GM18909 (cell line): Measurements from ENCODE around the gene ACIN1.
"Not testable (repeated sequence)": the region's sequence is repeated elsewhere in the genome, so short reads cannot be mapped to it uniquely, and the experiment has no call there.

Experiments used
- ATAC-seq: cut with Tn5 transposase; IDR thresholded peaks from one replicate; pipeline ENCODE4 v1.9.1; 2021; ENCODE audit warnings: mild to moderate bottlenecking; ENCODE audit not compliant: unreplicated experiment, poor library complexity

The ACIN1 gene

GRCh38 chr14:23023022-23023794 lies 71.7 kb downstream of the ACIN1 start:
- ATAC-seq: no peak

DNA sequence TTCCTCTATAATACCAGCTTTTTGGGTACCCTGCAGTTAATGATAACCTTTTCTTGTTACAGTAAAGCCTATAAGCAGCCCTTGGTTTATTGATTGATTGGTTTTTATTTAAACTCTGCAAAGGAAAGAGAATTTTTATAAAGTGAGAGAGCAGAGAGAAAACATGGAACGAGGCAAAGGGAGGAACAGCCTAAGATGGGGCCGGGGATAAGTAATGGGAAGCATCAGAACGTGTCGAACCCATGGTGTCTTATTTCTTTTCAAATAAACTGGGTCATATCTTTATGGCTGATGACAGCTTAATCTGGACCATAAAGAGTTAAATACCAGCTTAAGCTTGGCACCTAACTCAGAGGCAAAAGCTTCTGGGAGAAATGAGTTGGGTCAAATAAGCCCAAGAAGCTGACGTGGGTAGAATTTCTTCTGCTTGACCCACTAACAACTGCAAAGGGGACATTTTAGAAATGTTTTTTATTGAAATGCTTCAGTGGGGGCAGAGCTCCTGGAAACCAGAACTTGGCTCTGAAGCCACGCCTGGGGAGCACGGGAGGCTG lies 73.0 kb downstream of the ACIN1 start:
- ATAC-seq: no peak

DNA sequence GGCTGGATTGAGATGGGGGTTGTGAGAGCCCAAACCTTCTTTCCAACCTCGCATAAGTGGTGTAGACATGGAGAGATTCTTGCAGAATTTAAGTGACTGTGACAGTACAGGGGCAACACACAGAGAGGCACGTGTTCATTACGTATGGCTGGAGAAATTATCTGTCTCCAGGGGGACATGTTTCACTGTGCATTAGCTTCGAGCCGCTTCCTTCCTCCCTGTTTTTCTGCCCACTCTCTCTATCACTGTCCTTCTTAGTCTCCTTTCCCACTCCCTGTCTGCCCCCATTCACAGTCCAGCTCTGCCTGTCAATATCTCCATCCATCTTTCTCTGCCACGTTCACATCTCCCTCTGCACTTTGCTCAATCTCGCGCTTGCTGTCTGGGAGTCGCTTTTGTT lies 73.5 kb downstream of the ACIN1 start:
- ATAC-seq: no peak

- no peak for ATAC-seq
These were observed 74.5 kb downstream of the ACIN1 start for GRCh38 chr14:23020143-23021128.

DNA sequence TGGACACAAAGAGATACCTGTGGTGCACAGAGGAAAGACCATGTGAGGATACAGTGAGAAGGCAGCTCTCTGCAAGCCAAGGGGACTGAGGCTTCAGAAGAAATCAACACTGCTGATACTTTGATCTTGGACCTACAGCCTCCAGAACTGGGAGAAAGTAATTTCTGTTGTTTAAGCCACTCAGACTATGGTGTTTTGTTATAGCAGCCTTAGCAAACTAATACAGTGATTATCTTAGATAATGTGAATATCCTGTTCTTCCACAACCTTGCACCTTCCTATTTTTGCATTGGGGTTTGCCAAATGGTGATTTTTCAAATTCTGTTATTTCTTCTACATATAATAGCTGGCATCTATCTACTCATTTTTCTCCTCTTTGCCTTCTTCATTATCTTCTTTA lies 76.8 kb downstream of the ACIN1 start:
- ATAC-seq: no peak

GRCh38 chr14:23017091-23017490 lies 77.8 kb downstream of the ACIN1 start:
- ATAC-seq: no peak

GRCh38 chr14:23015618-23016017 lies 79.3 kb downstream of the ACIN1 start:
- no peak for ATAC-seq

- ATAC-seq: not testable (repeated sequence)
These were observed 81.2 kb downstream of the ACIN1 start for GRCh38 chr14:23013749-23014054.

DNA sequence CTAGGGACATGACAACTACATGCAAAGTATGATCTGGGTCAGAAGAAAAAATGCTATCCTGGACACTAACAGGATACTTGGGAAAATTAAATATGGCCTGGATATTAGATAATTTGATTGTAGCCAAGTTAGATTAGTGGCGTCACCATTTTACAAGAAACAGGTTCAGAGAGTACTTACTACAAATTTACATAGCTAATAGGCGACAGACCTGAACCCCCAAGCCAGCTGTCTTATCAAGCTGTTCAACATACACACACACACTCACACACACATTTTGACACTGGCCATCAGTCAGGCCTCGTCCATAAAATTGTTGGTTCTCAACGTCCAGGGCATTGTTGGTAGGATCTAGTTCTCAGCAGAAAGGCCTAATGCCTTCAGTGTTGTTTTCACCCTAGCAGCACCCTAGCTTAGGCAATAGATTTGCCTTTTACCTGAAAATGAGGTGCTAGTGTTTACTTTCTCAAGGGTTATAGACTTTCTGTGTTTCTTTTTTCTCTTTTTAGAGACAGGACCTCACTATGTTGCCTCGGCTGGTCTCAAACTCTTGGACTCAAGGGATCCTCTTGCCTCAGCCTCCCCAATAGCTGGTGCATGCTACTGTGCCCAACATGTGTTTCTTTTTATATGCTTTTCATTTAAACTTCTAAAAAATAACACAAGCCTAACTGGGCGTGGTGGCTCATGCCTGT lies 81.7 kb downstream of the ACIN1 start:
- ATAC-seq: no peak

DNA sequence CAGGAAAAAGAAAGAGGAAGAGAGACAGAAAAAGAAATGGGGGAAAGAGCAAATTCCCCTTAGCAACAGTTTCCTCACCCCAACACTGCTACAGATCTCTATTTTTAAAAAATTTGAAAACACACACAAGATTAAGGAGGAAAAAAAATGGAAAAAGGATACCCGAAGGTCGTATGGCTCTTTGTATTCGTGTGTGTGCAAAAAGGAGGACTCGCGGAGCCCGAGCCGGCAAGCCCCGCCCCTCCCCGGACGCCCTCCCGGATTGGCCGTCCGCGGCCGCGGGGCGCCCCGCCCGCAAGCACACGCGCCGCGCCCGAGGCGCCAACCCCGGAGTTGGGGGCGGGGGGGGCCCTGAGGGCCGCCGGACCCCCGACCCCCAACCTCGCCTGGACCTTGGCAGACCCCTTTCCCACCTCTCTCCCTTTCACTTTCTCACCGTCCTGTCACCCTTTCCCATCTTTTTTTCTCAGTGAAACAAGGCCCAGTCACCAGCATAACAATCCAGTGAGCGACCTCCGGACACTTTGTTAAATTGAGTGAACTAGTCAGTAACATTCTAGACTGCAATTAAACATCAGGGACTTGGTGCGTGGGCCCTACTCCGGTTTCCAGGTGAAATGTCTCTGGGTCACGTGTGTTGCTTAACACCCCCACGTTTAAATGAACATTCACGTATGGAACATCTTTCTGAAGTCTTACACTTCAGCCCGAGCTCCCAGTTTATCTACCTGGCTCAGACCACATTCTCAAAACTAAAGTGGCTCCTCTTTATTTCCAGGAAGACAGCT lies 84.8 kb downstream of the ACIN1 start, which contains the start of gene C14orf93:
C14orf93 (minus strand) TSS at position 205 of the 788 bp plus-strand sequence. CDS start 11,120 bp downstream, outside the sequence.
- peak; percentile 33 for ATAC-seq

- ATAC-seq: no peak
These were observed 85.4 kb downstream of the ACIN1 start for GRCh38 chr14:23009483-23009938.

DNA sequence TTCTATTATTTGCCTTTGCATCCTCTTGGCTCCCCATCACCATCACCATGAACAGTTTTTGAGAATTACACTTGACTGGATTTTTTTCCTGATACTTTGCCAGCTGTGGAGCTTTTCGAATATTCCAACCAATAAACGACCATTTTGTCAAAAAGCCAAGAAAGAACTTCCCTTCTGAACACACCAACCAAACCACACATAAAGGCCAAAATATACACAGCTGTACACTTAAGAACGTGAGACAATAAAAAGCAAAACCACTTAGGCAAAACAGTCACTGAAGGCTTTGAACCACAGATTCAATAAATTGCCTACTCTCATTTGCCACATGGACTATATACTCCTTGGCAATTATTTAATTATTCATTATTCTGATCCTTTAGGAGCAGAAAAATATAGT lies 86.1 kb downstream of the ACIN1 start:
- ATAC-seq: no peak
